Measurements from ENCODE around the gene PABPC1L. TPM values are rescaled to one million over a fixed set of nuclear protein-coding genes. Genes with fewer than 3 reads are reported as not detected.

The PABPC1L gene
- total RNA-seq, 2 donors from 2014 or later: 41.8 to 105 TPM

- H3K36me3 ChIP-seq (replicated peaks in 1 of 2; ENCODE audit: insufficient read depth in 1 of 2, low read depth in 2 of 2): no peaks in the 10 kb centered on the region
- 79 to 81% methylated on average over 4 of the region's 4 CpGs for WGBS, 2 donors
- ATAC-seq: no peak
- intact Hi-C loops (cut with DNase I): no loop called here
- H3K27ac ChIP-seq: no peak overlapping the region
- peaks cover 40% of the 10 kb centered on the region for H3K4me1 ChIP-seq
- no peak for DNase-seq
- H3K27me3 ChIP-seq: no peaks in the 10 kb centered on the region
- TF ChIP-seq POLR2A (IDR thresholded peaks at IDR 0.05) (no peak), CTCF (IDR thresholded peaks at IDR 0.05) (no peak)
- H3K9me3 ChIP-seq: no peaks in the 10 kb centered on the region
- H3K4me3 ChIP-seq: no peak overlapping the region
These were observed 53.7 kb downstream of the PABPC1L start for GRCh38 chr20:44963325-44964215.

- Histone ChIP-seq H3K4me1 (peaks cover 29% of the 10 kb centered on the region), H3K27ac (peak overlapping the region; percentile 48 to 92 (median 75)), H3K27me3 (no peaks in the 10 kb centered on the region), H3K9me3 (no peaks in the 10 kb centered on the region), H3K36me3 (replicated peaks in 1 of 2; ENCODE audit: insufficient read depth in 1 of 2, low read depth in 2 of 2) (no peaks in the 10 kb centered on the region), H3K4me3 (peak overlapping the region; percentile 33 to 76)
- intact Hi-C loops (cut with DNase I): no loop called here
- TF ChIP-seq POLR2A (IDR thresholded peaks at IDR 0.05): no peak
- no peak for TF ChIP-seq CTCF (IDR thresholded peaks at IDR 0.05)
- DNase-seq: no peak
- no peak for ATAC-seq
- WGBS, 2 donors: 17 to 26% methylated on average over 5 of the region's 5 CpGs
These were observed 55.8 kb downstream of the PABPC1L start for GRCh38 chr20:44965651-44966029.

- TF ChIP-seq POLR2A (IDR thresholded peaks at IDR 0.05) (peak; percentile 84 to 96 (median 94)), CTCF (IDR thresholded peaks at IDR 0.05) (peak; percentile 35 to 68 (median 57))
- peaks cover 28% of the 10 kb centered on the region for H3K4me1 ChIP-seq
- DNase-seq (peak; percentile 93 to 96 (median 94)), ATAC-seq (peak; percentile 98)
- intact Hi-C loops (cut with DNase I): no loop called here
- H3K36me3 ChIP-seq (replicated peaks in 1 of 2; ENCODE audit: insufficient read depth in 1 of 2, low read depth in 2 of 2): no peaks in the 10 kb centered on the region
- H3K4me3 ChIP-seq: peak within 1 kb of the TSS; percentile 33 to 76
- peak within 1 kb of the TSS; percentile 48 to 92 (median 75) for H3K27ac ChIP-seq
- WGBS, 2 donors: 0 to 1% methylated on average over 58 to 68 of the region's 68 CpGs
- no peaks in the 10 kb centered on the region for H3K9me3 ChIP-seq
- no peaks in the 10 kb centered on the region for H3K27me3 ChIP-seq
These were observed 56.4 kb downstream of the PABPC1L start, which contains the start of gene STK4 for GRCh38 chr20:44966030-44966961. TSS of gene STK4 (plus strand) at chr20:44966512. CDS start at chr20:44966569, 57 bp downstream.

GRCh38 chr20:44967207-44967807 is 57.4 kb downstream of the PABPC1L start:
- TF ChIP-seq POLR2A (IDR thresholded peaks at IDR 0.05) (no peak), CTCF (IDR thresholded peaks at IDR 0.05) (no peak)
- H3K4me1 ChIP-seq: peaks cover 28% of the 10 kb centered on the region
- no peaks in the 10 kb centered on the region for H3K9me3 ChIP-seq
- H3K27me3 ChIP-seq: no peaks in the 10 kb centered on the region
- H3K4me3 ChIP-seq: no peak overlapping the region
- WGBS, 2 donors: 38 to 40% methylated on average over 5 of the region's 5 CpGs
- no peak for ATAC-seq
- H3K36me3 ChIP-seq (replicated peaks in 1 of 2; ENCODE audit: insufficient read depth in 1 of 2, low read depth in 2 of 2): no peaks in the 10 kb centered on the region
- intact Hi-C loops (cut with DNase I): no loop called here
- peak in 1 of 4 donors; percentile 40 for DNase-seq
- H3K27ac ChIP-seq: peak overlapping the region in 2 of 4 donors; percentile 85 to 92

Data from body of pancreas (tissue), 4 donors.